Measurements from ENCODE around the gene C4orf50. TPM values are rescaled to one million over a fixed set of nuclear protein-coding genes. Genes with fewer than 3 reads are reported as not detected.

C4orf50 gene
- total and polyA plus RNA-seq, 2 of the 4 experiments (the other 2 are of a cell fraction), result not detected

- DNase-seq, result no peak
- Histone ChIP-seq H4K5ac (ENCODE audit: low read depth, low read length) (no peak overlapping the region), H3K4ac (ENCODE audit: low read depth, low read length) (no peak overlapping the region), H4K91ac (ENCODE audit: insufficient read depth, low read depth, low read length) (no peak overlapping the region), H3K9me3 (ENCODE audit: control insufficient read depth, insufficient read depth, low read length) (no peaks in the 10 kb centered on the region), H3K4me1 (ENCODE audit: control insufficient read depth, insufficient read depth, low read length) (no peaks in the 10 kb centered on the region), H4K20me1 (ENCODE audit: insufficient read depth, low read length) (no peaks in the 10 kb centered on the region), H2AK5ac (ENCODE audit: low read depth, low read length) (no peak overlapping the region), H3K9me1 (ENCODE audit: insufficient read depth, low read length) (no peaks in the 10 kb centered on the region), H3K36me3 (ENCODE audit: control insufficient read depth, insufficient read depth, low read length) (no peaks in the 10 kb centered on the region), H2BK15ac (ENCODE audit: low read depth, low read length) (no peak overlapping the region), H4K8ac (ENCODE audit: low read depth in 2 of 2, low read length in 2 of 2) (no peak overlapping the region), H3K9ac (ENCODE audit: low read depth, low read length) (no peak overlapping the region), H3K79me1 (ENCODE audit: low read depth in 1 of 2, low read length in 2 of 2) (no peaks in the 10 kb centered on the region), H3K23ac (ENCODE audit: low read depth, low read length) (no peak overlapping the region), H3K56ac (ENCODE audit: extremely low read depth, insufficient read depth, low read length) (no peak overlapping the region), H2BK120ac (ENCODE audit: low read depth, low read length) (no peak overlapping the region), H3K4me3 (ENCODE audit: insufficient read depth, low read depth, low read length) (no peak overlapping the region), H2BK20ac (ENCODE audit: low read depth, low read length) (no peak overlapping the region), H2AK9ac (replicated peaks; ENCODE audit: low read depth, low read length, poor library complexity) (no peak overlapping the region), H3K18ac (ENCODE audit: low read depth, low read length) (no peak overlapping the region), H3K27me3 (ENCODE audit: control insufficient read depth, insufficient read depth, low read length) (peaks cover 12% of the 10 kb centered on the region), H3K4me2 (ENCODE audit: low read depth, low read length) (no peak overlapping the region), H2AFZ (replicated peaks; ENCODE audit: low read length, poor library complexity) (no peak overlapping the region), H2BK5ac (ENCODE audit: low read depth, low read length, poor library complexity, severe bottlenecking) (no peak overlapping the region), H3K14ac (replicated peaks; ENCODE audit: low read depth, low read length) (no peak overlapping the region), H3K27ac (ENCODE audit: insufficient read depth, low read length) (no peak overlapping the region)
- CTCF ChIA-PET, result interaction anchor here (0.5 kb wide), 1 partner anchor 762 kb away, joined by 3 read pairs; no protein-coding TSS in a partner anchor
- no peak for TF ChIP-seq BHLHE40 (IDR thresholded peaks at IDR 0.05; ENCODE audit: low read depth, low read length)
- no peak for TF ChIP-seq RFX5 (IDR thresholded peaks at IDR 0.05; ENCODE audit: low read depth, low read length)
- no peak for TF ChIP-seq POLR2A (IDR thresholded peaks at IDR 0.05; ENCODE audit: low read depth, low read length)
- TF ChIP-seq SMC3 (IDR thresholded peaks at IDR 0.05; ENCODE audit: low read depth, low read length), result no peak
- no peak for TF ChIP-seq MAZ (IDR thresholded peaks at IDR 0.05; ENCODE audit: borderline replicate concordance, low read depth, low read length)
- TF ChIP-seq, protein P1, sequence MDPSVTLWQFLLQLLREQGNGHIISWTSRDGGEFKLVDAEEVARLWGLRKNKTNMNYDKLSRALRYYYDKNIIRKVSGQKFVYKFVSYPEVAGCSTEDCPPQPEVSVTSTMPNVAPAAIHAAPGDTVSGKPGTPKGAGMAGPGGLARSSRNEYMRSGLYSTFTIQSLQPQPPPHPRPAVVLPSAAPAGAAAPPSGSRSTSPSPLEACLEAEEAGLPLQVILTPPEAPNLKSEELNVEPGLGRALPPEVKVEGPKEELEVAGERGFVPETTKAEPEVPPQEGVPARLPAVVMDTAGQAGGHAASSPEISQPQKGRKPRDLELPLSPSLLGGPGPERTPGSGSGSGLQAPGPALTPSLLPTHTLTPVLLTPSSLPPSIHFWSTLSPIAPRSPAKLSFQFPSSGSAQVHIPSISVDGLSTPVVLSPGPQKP (IDR thresholded peaks at IDR 0.05; ENCODE audit: borderline replicate concordance, low read depth, low read length), result no peak
- TF ChIP-seq RAD21 (IDR thresholded peaks at IDR 0.05; ENCODE audit: low read length), result no peak
- TF ChIP-seq MXI1 (IDR thresholded peaks at IDR 0.05; ENCODE audit: borderline replicate concordance, low read depth, low read length), result no peak
- no peak for TF ChIP-seq MAFK (IDR thresholded peaks at IDR 0.05; ENCODE audit: low read depth, low read length)
- TF ChIP-seq RCOR1 (IDR thresholded peaks at IDR 0.05; ENCODE audit: insufficient replicate concordance, low read length), result no peak
- no peak for TF ChIP-seq FOS (IDR thresholded peaks at IDR 0.05; ENCODE audit: low read depth, low read length)
- no peak for TF ChIP-seq CTCF (conservative IDR thresholded peaks at IDR 0.05; ENCODE audit: low read depth, low read length)
- no peak for TF ChIP-seq CEBPB (IDR thresholded peaks at IDR 0.05; ENCODE audit: low read depth, low read length)
- TF ChIP-seq USF2 (IDR thresholded peaks at IDR 0.05; ENCODE audit: low read depth, low read length), result no peak
- intact Hi-C loops (cut with micrococcal nuclease) (no loop called here), dilution Hi-C loops (cut with HindIII; ENCODE audit: low sequenced_read_pairs, unreplicated experiment) (no loop called here), in situ Hi-C loops (cut with MboI; ENCODE audit: low sequenced_read_pairs) (no loop called here)
- POLR2A ChIA-PET (ENCODE audit: unreplicated experiment), result no interaction called here
- ATAC-seq (ENCODE audit: low read depth), result no peak
- 60% methylated on average over 1 of the region's 16 CpGs; no CpG with 5 or more reads in 1 of the 2 experiments for WGBS, 2 experiments (ENCODE audit: extremely low coverage in 2 of 2, insufficient read length in 1 of 2)
- BruUV-seq (replicated peaks), result no TSS peak
These were observed 96.9 kb downstream of the C4orf50 start for GRCh38 chr4:5921101-5921980.

All from IMR-90 (cell line).